ENCODE measurements around the gene SULF2.

The SULF2 gene

GRCh38 chr20:47801079-47801478 lies 15.8 kb upstream of the SULF2 start:
- TF ChIP-seq REST (IDR thresholded peaks at IDR 0.05; ENCODE audit: low read depth) (no peak), NFIC (IDR thresholded peaks at IDR 0.05) (no peak), EP300 (IDR thresholded peaks at IDR 0.05; ENCODE audit: borderline replicate concordance) (no peak)

GRCh38 chr20:47800623-47801022 lies 15.3 kb upstream of the SULF2 start:
- TF ChIP-seq REST (IDR thresholded peaks at IDR 0.05; ENCODE audit: low read depth) (no peak), EP300 (IDR thresholded peaks at IDR 0.05; ENCODE audit: borderline replicate concordance) (no peak), TEAD4 (IDR thresholded peaks at IDR 0.05) (no peak), MAX (IDR thresholded peaks at IDR 0.05) (no peak), RAD21 (IDR thresholded peaks at IDR 0.05; ENCODE audit: low read depth) (no peak), USF1 (IDR thresholded peaks at IDR 0.05) (no peak), CEBPB (IDR thresholded peaks at IDR 0.05) (no peak), YY1 (IDR thresholded peaks at IDR 0.05; ENCODE audit: low read depth) (no peak)

GRCh38 chr20:47799116-47799715 lies 13.9 kb upstream of the SULF2 start:
- TF ChIP-seq RAD21 (IDR thresholded peaks at IDR 0.05; ENCODE audit: low read depth), result no peak
- no peak for TF ChIP-seq TEAD4 (IDR thresholded peaks at IDR 0.05)
- TF ChIP-seq CEBPB (IDR thresholded peaks at IDR 0.05), result no peak
- no peak for TF ChIP-seq USF1 (IDR thresholded peaks at IDR 0.05)
- TF ChIP-seq YY1 (IDR thresholded peaks at IDR 0.05; ENCODE audit: low read depth), result no peak
- TF ChIP-seq REST (IDR thresholded peaks at IDR 0.05; ENCODE audit: low read depth), result no peak
- no peak for TF ChIP-seq EGR1 (IDR thresholded peaks at IDR 0.05)
- TF ChIP-seq MAX (IDR thresholded peaks at IDR 0.05), result no peak
- no peak for TF ChIP-seq TCF12 (IDR thresholded peaks at IDR 0.05; ENCODE audit: low read depth)
- no peak for TF ChIP-seq NFIC (IDR thresholded peaks at IDR 0.05)
- no peak for TF ChIP-seq FOXM1 (IDR thresholded peaks at IDR 0.05; ENCODE audit: borderline replicate concordance, low read depth)
- no peak for TF ChIP-seq EP300 (IDR thresholded peaks at IDR 0.05; ENCODE audit: borderline replicate concordance)
- TF ChIP-seq CREB1 (IDR thresholded peaks at IDR 0.05; ENCODE audit: low read depth), result no peak
- no peak for TF ChIP-seq TAF1 (IDR thresholded peaks at IDR 0.05; ENCODE audit: low read depth)
- TF ChIP-seq ZBTB7A (IDR thresholded peaks at IDR 0.05; ENCODE audit: low read depth), result no peak

GRCh38 chr20:47796971-47797370 lies 11.7 kb upstream of the SULF2 start:
- no peak for TF ChIP-seq REST (IDR thresholded peaks at IDR 0.05; ENCODE audit: low read depth)
- TF ChIP-seq MAX (IDR thresholded peaks at IDR 0.05), result no peak
- TF ChIP-seq EGR1 (IDR thresholded peaks at IDR 0.05), result no peak
- TF ChIP-seq TCF12 (IDR thresholded peaks at IDR 0.05; ENCODE audit: low read depth), result no peak
- TF ChIP-seq CEBPB (IDR thresholded peaks at IDR 0.05), result no peak
- no peak for TF ChIP-seq CREB1 (IDR thresholded peaks at IDR 0.05; ENCODE audit: low read depth)
- no peak for TF ChIP-seq FOXM1 (IDR thresholded peaks at IDR 0.05; ENCODE audit: borderline replicate concordance, low read depth)
- TF ChIP-seq RAD21 (IDR thresholded peaks at IDR 0.05; ENCODE audit: low read depth), result no peak
- TF ChIP-seq YY1 (IDR thresholded peaks at IDR 0.05; ENCODE audit: low read depth), result no peak
- no peak for TF ChIP-seq USF1 (IDR thresholded peaks at IDR 0.05)
